ENCODE measurements around the gene RPTOR.

RPTOR gene

GRCh38 chr17:80822021-80822699 is 277.5 kb downstream of the RPTOR start:
- DNase-seq, result no peak

GRCh38 chr17:80822700-80823410 is 278.2 kb downstream of the RPTOR start:
- DNase-seq, result no peak

GRCh38 chr17:80824549-80825470 is 280.2 kb downstream of the RPTOR start:
- no peak for DNase-seq

- no peak for DNase-seq
Observed at GRCh38 chr17:80825471-80826345, 281.1 kb downstream of the RPTOR start.

GRCh38 chr17:80826346-80826954 is 281.8 kb downstream of the RPTOR start:
- no peak for DNase-seq

- peak in 1 of 3 experiments; percentile 17 for DNase-seq
Observed at GRCh38 chr17:80826955-80827645, 282.5 kb downstream of the RPTOR start.

- DNase-seq, result peak; percentile 85 to 86 (median 86)
Observed at GRCh38 chr17:80827646-80828643, 283.3 kb downstream of the RPTOR start.

GRCh38 chr17:80829166-80829813 is 284.7 kb downstream of the RPTOR start:
- no peak for DNase-seq

- no peak for DNase-seq
Observed at GRCh38 chr17:80830020-80830780, 285.6 kb downstream of the RPTOR start.

- no peak for DNase-seq
Observed at GRCh38 chr17:80831491-80831890, 286.9 kb downstream of the RPTOR start.

GRCh38 chr17:80832266-80832676 is 287.6 kb downstream of the RPTOR start:
- DNase-seq, result peak; percentile 42 to 76 (median 60)

GRCh38 chr17:80832888-80833583 is 288.4 kb downstream of the RPTOR start:
- DNase-seq, result peak; percentile 92 to 97 (median 94)

- DNase-seq, result peak in 1 of 3 experiments; percentile 27
Observed at GRCh38 chr17:80833952-80834892, 289.6 kb downstream of the RPTOR start.

GRCh38 chr17:80834893-80835275 is 290.2 kb downstream of the RPTOR start:
- DNase-seq, result no peak

- DNase-seq, result no peak
Observed at GRCh38 chr17:80835816-80836657, 291.4 kb downstream of the RPTOR start.

GRCh38 chr17:80836658-80836965 is 292.0 kb downstream of the RPTOR start:
- DNase-seq, result no peak

All from NCI-H1417 (cell line).